CD4-positive, alpha-beta T cell treated with Interleukin-2 at 100 ng/mL for 4 hours (primary cell): ENCODE data around the gene COL8A1.

Experiments
- DNase-seq: peaks from one replicate; pipeline ENCODE4 v3.0.0-alpha.2; 2020; ENCODE audit warnings: low spot score

The COL8A1 gene

GRCh38 chr3:99674086-99674789, 35.8 kb downstream of the COL8A1 start:
- DNase-seq: no peak

DNA sequence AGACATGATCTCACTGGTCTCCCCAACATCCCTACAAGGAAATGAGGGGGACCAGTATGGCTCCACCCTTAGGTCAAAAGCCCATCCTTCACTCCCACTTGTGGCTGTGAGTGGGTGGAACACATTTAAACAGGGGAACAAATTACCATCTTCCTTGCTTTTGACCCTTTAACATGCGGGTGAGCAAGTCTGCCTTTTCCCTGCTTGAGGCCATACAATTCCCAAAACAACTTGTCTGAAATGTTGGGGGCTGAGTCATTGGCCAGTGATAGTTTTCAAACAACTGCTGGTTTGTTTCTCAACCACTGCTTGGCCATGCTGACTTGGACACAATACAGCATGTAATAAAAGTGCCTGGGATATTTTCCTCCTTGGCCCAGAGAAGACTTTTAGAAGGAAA, 39.6 kb downstream of the COL8A1 start:
- no peak for DNase-seq

- no peak for DNase-seq
Measured at GRCh38 chr3:99678896-99679295, 40.5 kb downstream of the COL8A1 start.

- DNase-seq: no peak
Measured at GRCh38 chr3:99681512-99681911, 43.1 kb downstream of the COL8A1 start.

DNA sequence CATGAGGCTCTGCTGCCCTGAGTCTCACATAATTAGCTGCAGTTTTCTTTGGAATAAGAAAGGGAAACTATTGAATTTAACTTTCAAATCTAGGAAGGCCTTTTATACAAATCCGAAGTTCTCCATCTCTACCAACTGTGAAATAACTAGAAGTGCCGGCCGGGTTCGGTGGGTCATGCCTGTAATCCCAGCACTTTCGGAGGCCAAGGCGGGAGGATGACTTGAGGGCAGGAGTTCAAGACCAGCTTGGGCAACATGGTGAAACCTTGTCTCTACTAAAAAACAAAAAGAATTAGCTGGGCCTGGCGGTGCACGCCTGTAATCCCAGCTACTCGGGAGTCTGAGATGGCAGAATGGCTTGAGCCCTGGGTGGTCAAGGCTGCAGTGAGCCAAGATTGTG, 43.6 kb downstream of the COL8A1 start:
- DNase-seq: no peak

DNA sequence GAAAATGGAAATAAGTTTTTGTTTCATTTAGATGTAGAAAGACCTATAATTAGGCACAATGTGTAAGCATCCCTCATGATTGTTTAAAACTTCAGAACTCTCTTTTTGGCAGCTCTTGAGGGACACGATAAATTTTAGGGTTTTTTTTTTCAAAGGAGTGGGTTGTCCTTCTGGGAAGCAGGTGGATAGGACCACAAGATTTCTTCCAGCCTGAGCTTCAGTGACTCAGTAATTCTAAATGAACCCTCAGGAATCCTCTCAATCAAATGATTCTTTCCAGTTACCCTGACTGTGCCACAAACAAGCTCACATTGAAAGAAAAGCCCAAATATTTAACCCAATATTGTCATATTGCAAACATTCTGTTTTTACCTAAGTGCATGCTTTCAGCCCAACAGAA, 45.1 kb downstream of the COL8A1 start:
- no peak for DNase-seq

GRCh38 chr3:99683876-99684275, 45.5 kb downstream of the COL8A1 start:
- DNase-seq: no peak

DNA sequence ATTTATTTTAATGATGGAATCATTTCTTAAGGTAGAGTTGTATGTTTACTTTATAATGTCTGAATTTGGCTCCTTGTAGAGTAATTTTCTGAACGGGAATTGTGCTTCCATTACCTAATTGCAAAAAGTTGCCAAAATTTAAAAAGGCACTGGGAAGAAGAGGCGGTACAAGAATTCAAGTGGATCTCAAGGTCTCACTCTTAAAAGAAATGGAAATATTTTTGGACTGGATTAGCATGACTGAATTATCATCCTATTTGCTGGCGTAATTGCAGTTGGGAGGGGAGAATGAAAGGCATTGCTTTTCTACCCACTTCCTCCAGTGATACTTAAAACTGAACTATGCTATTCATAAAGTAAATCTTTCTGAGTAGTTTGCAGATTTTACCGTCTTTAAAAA, 46.2 kb downstream of the COL8A1 start:
- DNase-seq: no peak

- no peak for DNase-seq
Measured at GRCh38 chr3:99686469-99686868, 48.1 kb downstream of the COL8A1 start.

DNA sequence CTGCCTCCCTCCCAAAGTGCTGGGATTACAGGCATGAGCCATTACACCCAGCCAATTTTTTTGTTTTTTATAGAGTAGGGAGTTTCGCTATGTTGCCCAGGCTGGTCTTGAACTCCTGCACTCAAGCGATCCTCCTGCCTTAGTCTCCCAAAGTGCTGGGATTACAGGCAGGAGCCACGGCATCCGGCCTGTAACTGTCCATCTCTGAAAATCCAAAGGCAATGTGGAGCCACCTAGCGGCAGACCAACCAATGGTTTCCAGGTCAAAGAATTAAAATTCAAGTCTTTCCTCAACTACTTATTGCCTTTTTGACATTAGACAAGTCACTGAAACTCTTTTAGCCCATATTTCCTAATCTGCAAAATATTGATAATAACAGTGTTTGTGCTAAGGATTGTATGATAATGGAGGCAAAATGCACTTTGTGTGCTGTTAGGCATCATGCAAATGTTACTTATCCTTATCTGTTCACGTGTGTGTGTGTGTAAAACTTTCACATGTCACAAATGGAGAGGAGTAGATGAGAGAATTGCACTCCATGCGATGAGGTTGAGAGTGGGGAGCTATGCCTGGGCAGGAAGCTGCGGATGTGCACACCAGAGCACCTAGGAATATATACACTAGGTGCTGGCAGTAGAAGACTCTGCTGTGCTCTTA, 48.7 kb downstream of the COL8A1 start:
- no peak for DNase-seq

DNA sequence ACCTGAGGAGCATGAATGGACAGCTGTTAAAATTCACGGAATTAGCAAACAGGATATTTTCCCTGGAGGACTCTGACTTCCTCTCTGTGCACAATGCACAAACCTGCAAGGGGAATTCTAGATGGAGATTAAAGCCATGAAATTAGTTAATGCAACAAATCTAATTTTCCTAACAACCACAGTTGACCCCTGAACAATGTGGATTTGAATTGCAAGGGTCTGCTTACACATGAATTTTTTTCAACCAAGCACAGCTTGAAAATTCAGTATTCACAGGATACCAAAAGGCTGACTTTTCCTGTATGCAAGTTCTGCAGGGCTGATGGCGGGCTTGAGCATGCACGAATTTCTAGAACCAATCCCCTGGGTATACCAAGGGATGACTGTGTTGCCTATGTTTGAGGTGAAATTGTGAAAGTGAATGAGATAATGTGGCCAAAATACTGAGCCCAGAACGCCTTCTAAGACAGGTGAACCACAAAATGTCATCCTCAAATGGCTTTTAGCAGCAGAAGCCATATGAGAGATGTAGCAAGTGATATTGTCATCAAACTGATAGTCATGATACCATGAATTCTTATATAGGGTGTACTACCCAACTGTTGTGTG, 52.5 kb downstream of the COL8A1 start:
- no peak for DNase-seq

DNA sequence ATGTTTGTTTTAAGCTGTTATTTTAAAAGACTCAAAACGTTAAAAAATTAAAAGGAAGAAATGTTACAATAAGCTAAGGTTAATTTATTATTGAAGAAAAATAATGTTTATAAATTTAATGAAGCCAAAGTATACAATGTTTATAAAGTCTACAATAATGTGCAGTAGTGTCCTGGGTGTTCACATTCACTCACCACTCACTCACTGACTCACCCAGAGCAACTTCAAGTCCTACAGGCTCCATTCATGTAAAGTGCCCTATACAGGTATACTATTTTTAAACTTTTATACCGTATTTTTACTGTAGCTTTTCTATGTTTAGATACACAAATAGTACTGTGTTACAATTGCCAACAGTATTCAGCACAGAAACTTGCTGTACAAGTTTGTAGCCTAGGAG, 55.2 kb downstream of the COL8A1 start:
- no peak for DNase-seq

- DNase-seq: no peak
Measured at GRCh38 chr3:99696497-99696896, 58.1 kb downstream of the COL8A1 start.

- no peak for DNase-seq
Measured at GRCh38 chr3:99697250-99697649, 58.9 kb downstream of the COL8A1 start.

GRCh38 chr3:99698932-99699331, 60.5 kb downstream of the COL8A1 start:
- no peak for DNase-seq

GRCh38 chr3:99699841-99700240, 61.4 kb downstream of the COL8A1 start:
- DNase-seq: no peak

DNA sequence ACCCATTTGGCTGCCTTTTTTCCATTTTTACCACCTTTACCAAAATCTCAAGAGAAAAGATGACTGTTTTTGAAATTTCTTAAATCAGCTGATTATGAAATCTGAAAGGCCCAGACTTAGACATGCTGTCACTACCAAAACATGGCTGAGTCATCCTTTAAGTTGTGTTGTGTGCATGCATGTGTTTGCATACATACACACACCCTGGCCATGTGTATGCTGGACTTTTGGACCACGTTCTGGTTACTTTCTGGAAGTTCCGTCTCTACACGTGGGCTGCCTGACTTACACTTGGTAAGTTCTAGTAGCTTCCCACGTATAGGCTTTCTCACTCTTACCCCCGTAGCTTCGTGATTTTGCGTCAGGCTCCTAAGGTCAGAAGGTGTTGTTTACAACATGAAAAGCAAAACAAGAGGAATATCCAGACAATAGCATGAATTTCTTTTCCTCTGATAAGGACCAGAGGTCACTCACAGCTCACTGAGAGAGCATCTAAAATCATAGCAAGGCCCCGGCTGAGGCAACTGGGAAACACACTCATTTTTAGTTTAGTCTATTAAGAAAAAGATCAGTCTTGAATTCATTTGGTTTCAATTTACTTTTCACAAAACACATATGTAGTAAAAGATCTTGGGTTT, 62.4 kb downstream of the COL8A1 start:
- DNase-seq: no peak

GRCh38 chr3:99702953-99703943, 64.9 kb downstream of the COL8A1 start:
- DNase-seq: no peak

GRCh38 chr3:99704417-99704816, 66.0 kb downstream of the COL8A1 start:
- no peak for DNase-seq

DNA sequence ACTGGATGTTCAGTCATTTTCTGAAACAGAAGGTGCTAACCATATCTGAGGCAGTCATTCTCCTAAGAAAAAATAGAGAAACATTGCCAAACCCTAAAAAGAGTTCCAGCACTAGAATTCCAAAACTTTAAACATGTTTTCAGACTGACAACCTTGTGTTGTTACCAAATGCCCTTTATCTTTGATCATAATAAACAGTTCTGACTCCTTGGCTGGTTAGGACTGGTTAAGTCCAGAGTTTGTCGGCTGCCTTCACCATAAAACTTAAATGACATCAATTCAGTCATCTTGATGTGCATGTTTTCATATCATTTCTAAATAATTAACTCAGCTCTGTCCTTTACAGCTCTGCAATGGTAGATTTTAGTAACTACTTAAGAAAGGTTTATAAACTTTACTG, 68.0 kb downstream of the COL8A1 start:
- no peak for DNase-seq

GRCh38 chr3:99708207-99708745, 69.9 kb downstream of the COL8A1 start:
- DNase-seq: no peak

DNA sequence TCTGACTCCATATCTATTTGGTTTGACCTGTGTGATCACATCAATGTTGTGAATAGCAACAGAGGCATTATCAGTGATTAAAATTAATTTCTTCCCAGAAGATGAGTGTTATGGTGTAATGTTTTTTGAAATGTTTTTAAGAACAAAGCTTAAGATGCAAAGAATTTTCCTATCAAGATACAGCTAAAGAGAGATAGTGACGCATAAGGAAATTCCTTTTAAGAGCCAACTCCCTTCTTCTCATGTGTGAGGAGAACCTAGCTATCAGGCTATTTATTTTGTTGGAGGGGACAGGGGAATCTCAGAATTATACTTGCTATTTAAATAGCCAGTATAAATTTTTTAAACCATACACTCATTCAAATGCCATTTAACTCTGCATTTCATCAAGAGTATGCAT, 71.3 kb downstream of the COL8A1 start:
- DNase-seq: no peak
